Measurements from ENCODE around the gene CCDC201. TPM values are rescaled to one million over a fixed set of nuclear protein-coding genes. Genes with fewer than 3 reads are reported as not detected.

Gene CCDC201
- polyA plus RNA-seq, 3 donors = not detected

GRCh38 chr7:45897042-45897690 lies 24.3 kb upstream of the CCDC201 start:
- H3K79me2 ChIP-seq (ENCODE audit: insufficient read depth, low read length) = no peaks in the 10 kb centered on the region
- H3K27ac ChIP-seq (ENCODE audit: low read depth in 1 of 2, low read length in 2 of 2) = no peak overlapping the region
- no peaks in the 10 kb centered on the region for H4K20me1 ChIP-seq (ENCODE audit: insufficient read depth, low read length)
- no peak overlapping the region for H3K4me3 Mint-ChIP-seq
- no peaks in the 10 kb centered on the region for H3K4me1 Mint-ChIP-seq
- no peaks in the 10 kb centered on the region for H3K4me1 ChIP-seq (ENCODE audit: control insufficient read depth in 1 of 2, insufficient read depth in 2 of 2, low read length in 2 of 2)
- H3K4me3 ChIP-seq (replicated peaks in 1 of 3; ENCODE audit: low read depth in 2 of 3, low read length in 3 of 3) = no peak overlapping the region
- H3K27me3 ChIP-seq (ENCODE audit: control insufficient read depth in 2 of 2, insufficient read depth in 2 of 2, low read length in 2 of 2) = peaks cover 0 to 4% of the 10 kb centered on the region in 2 donors
- intact Hi-C loops (cut with micrococcal nuclease) = no loop called here
- no CpG with 5 or more reads among the region's 1 CpG for WGBS (ENCODE audit: insufficient coverage)
- peaks cover 0 to 3% (median 0%) of the 10 kb centered on the region in 7 donors for H3K9me3 Mint-ChIP-seq
- no peak for TF ChIP-seq CTCF (IDR thresholded peaks at IDR 0.05)
- no peak overlapping the region for H3K27ac Mint-ChIP-seq
- no peak overlapping the region for H3K4me2 ChIP-seq (replicated peaks; ENCODE audit: extremely low read depth, low read length, poor library complexity, severe bottlenecking)
- H3K36me3 Mint-ChIP-seq = no peaks in the 10 kb centered on the region
- H2AFZ ChIP-seq (ENCODE audit: insufficient read depth, low read depth, low read length, poor library complexity, severe bottlenecking) = no peak overlapping the region
- H3K36me3 ChIP-seq (replicated peaks in 1 of 2; ENCODE audit: control insufficient read depth in 1 of 2, insufficient read depth in 2 of 2, low read length in 2 of 2) = no peaks in the 10 kb centered on the region
- DNase-seq = no peak
- peaks cover 9 to 12% (median 10%) of the 10 kb centered on the region in 3 donors for H3K27me3 Mint-ChIP-seq (ENCODE audit: low read depth in 3 of 3)
- no peaks in the 10 kb centered on the region for H3K9me3 ChIP-seq (replicated peaks in 1 of 2; ENCODE audit: control insufficient read depth in 1 of 2, insufficient read depth in 1 of 2, low read length in 2 of 2)
- no peak overlapping the region for H3K9ac ChIP-seq (ENCODE audit: insufficient read depth, low read length, poor library complexity, severe bottlenecking)

- Mint-ChIP-seq H3K4me3 (no peak overlapping the region), H3K9me3 (peaks cover 0 to 3% (median 0%) of the 10 kb centered on the region in 7 donors), H3K27ac (no peak overlapping the region), H3K36me3 (no peaks in the 10 kb centered on the region), H3K27me3 (ENCODE audit: low read depth in 3 of 3) (peaks cover 15 to 34% (median 22%) of the 10 kb centered on the region in 3 donors), H3K4me1 (no peaks in the 10 kb centered on the region)
- no peak for DNase-seq
- no peak overlapping the region for H3K27ac ChIP-seq (ENCODE audit: low read depth in 1 of 2, low read length in 2 of 2)
- H3K79me2 ChIP-seq (ENCODE audit: insufficient read depth, low read length) = no peaks in the 10 kb centered on the region
- H3K4me3 ChIP-seq (replicated peaks in 1 of 3; ENCODE audit: low read depth in 2 of 3, low read length in 3 of 3) = no peak overlapping the region
- no peaks in the 10 kb centered on the region for H3K4me1 ChIP-seq (ENCODE audit: control insufficient read depth in 1 of 2, insufficient read depth in 2 of 2, low read length in 2 of 2)
- H2AFZ ChIP-seq (ENCODE audit: insufficient read depth, low read depth, low read length, poor library complexity, severe bottlenecking) = no peak overlapping the region
- no peaks in the 10 kb centered on the region for H3K9me3 ChIP-seq (replicated peaks in 1 of 2; ENCODE audit: control insufficient read depth in 1 of 2, insufficient read depth in 1 of 2, low read length in 2 of 2)
- no peak overlapping the region for H3K9ac ChIP-seq (ENCODE audit: insufficient read depth, low read length, poor library complexity, severe bottlenecking)
- H3K4me2 ChIP-seq (replicated peaks; ENCODE audit: extremely low read depth, low read length, poor library complexity, severe bottlenecking) = no peak overlapping the region
- no peaks in the 10 kb centered on the region for H4K20me1 ChIP-seq (ENCODE audit: insufficient read depth, low read length)
- no peaks in the 10 kb centered on the region for H3K36me3 ChIP-seq (replicated peaks in 1 of 2; ENCODE audit: control insufficient read depth in 1 of 2, insufficient read depth in 2 of 2, low read length in 2 of 2)
- intact Hi-C loops (cut with micrococcal nuclease) = no loop called here
- H3K27me3 ChIP-seq (ENCODE audit: control insufficient read depth in 2 of 2, insufficient read depth in 2 of 2, low read length in 2 of 2) = peaks cover 10 to 14% of the 10 kb centered on the region in 2 donors
- TF ChIP-seq CTCF (IDR thresholded peaks at IDR 0.05) = no peak
These were observed 21.8 kb upstream of the CCDC201 start for GRCh38 chr7:45894665-45895062.
